Astrocyte (in vitro differentiated cells and primary cell): Measurements from ENCODE around the gene S100PBP.

Experiments
- CTCF ChIP-seq: IDR thresholded peaks from 2 replicates; pipeline ENCODE4 v1.5.1; 2011; ENCODE audit warnings: low read depth, mild to moderate bottlenecking, inconsistent platforms, low read length, moderate library complexity; ENCODE audit not compliant: insufficient read depth
- EZH2 ChIP-seq: IDR thresholded peaks from 2 replicates; pipeline ENCODE4 v1.6.1; 2012; ENCODE audit warnings: mild to moderate bottlenecking, low read length, inconsistent platforms; ENCODE audit not compliant: insufficient read depth

- no peak for TF ChIP-seq CTCF
- no peak for TF ChIP-seq EZH2
Measured at GRCh38 chr1:32859915-32860314, 42.5 kb downstream of the S100PBP start.
